ENCODE data around the gene AJAP1.

The AJAP1 gene

GRCh38 chr1:4724001-4724400, 69.6 kb downstream of the AJAP1 start:
- H3K27me3 ChIP-seq (ENCODE audit: control insufficient read depth, insufficient read depth, low read length): no peaks in the 10 kb centered on the region
- no peaks in the 10 kb centered on the region for H3K9me3 ChIP-seq (ENCODE audit: control insufficient read depth, insufficient read depth, low read depth, low read length)
- no peak overlapping the region for H3K9ac ChIP-seq (ENCODE audit: low read length)
- no peak overlapping the region for H3K27ac ChIP-seq (ENCODE audit: low read depth, low read length)
- H3K4me3 ChIP-seq (ENCODE audit: low read depth, low read length): no peak overlapping the region
- no peaks in the 10 kb centered on the region for H3K36me3 ChIP-seq (ENCODE audit: control insufficient read depth, insufficient read depth, low read length)
- H3K4me1 ChIP-seq (ENCODE audit: control insufficient read depth, insufficient read depth, low read length): peaks cover 4% of the 10 kb centered on the region; the same call in 1 of the 2 replicates

GRCh38 chr1:4724695-4725250, 70.4 kb downstream of the AJAP1 start:
- Histone ChIP-seq H3K36me3 (ENCODE audit: control insufficient read depth, insufficient read depth, low read length) (no peaks in the 10 kb centered on the region), H3K27me3 (ENCODE audit: control insufficient read depth, insufficient read depth, low read length) (no peaks in the 10 kb centered on the region), H3K27ac (ENCODE audit: low read depth, low read length) (no peak overlapping the region), H3K9ac (ENCODE audit: low read length) (no peak overlapping the region), H3K4me1 (ENCODE audit: control insufficient read depth, insufficient read depth, low read length) (peaks cover 4% of the 10 kb centered on the region; the same call in 1 of the 2 replicates), H3K9me3 (ENCODE audit: control insufficient read depth, insufficient read depth, low read depth, low read length) (no peaks in the 10 kb centered on the region), H3K4me3 (ENCODE audit: low read depth, low read length) (no peak overlapping the region)

- no peak overlapping the region for H3K27ac ChIP-seq (ENCODE audit: low read depth, low read length)
- peaks cover 4% of the 10 kb centered on the region; the same call in 1 of the 2 replicates for H3K4me1 ChIP-seq (ENCODE audit: control insufficient read depth, insufficient read depth, low read length)
- no peaks in the 10 kb centered on the region for H3K9me3 ChIP-seq (ENCODE audit: control insufficient read depth, insufficient read depth, low read depth, low read length)
- H3K27me3 ChIP-seq (ENCODE audit: control insufficient read depth, insufficient read depth, low read length): no peaks in the 10 kb centered on the region
- no peak overlapping the region for H3K9ac ChIP-seq (ENCODE audit: low read length)
- no peaks in the 10 kb centered on the region for H3K36me3 ChIP-seq (ENCODE audit: control insufficient read depth, insufficient read depth, low read length)
- H3K4me3 ChIP-seq (ENCODE audit: low read depth, low read length): no peak overlapping the region
Observed at GRCh38 chr1:4725416-4725815, 71.0 kb downstream of the AJAP1 start.

GRCh38 chr1:4726620-4727341, 72.4 kb downstream of the AJAP1 start:
- H3K9me3 ChIP-seq (ENCODE audit: control insufficient read depth, insufficient read depth, low read depth, low read length): no peaks in the 10 kb centered on the region
- no peak overlapping the region for H3K9ac ChIP-seq (ENCODE audit: low read length)
- H3K4me3 ChIP-seq (ENCODE audit: low read depth, low read length): no peak overlapping the region
- H3K4me1 ChIP-seq (ENCODE audit: control insufficient read depth, insufficient read depth, low read length): peaks cover 4% of the 10 kb centered on the region; the same call in 1 of the 2 replicates
- no peaks in the 10 kb centered on the region for H3K27me3 ChIP-seq (ENCODE audit: control insufficient read depth, insufficient read depth, low read length)
- no peaks in the 10 kb centered on the region for H3K36me3 ChIP-seq (ENCODE audit: control insufficient read depth, insufficient read depth, low read length)
- no peak overlapping the region for H3K27ac ChIP-seq (ENCODE audit: low read depth, low read length)

GRCh38 chr1:4728319-4729089, 74.1 kb downstream of the AJAP1 start:
- Histone ChIP-seq H3K4me1 (ENCODE audit: control insufficient read depth, insufficient read depth, low read length) (peaks cover 4% of the 10 kb centered on the region; the same call in 1 of the 2 replicates), H3K36me3 (ENCODE audit: control insufficient read depth, insufficient read depth, low read length) (no peaks in the 10 kb centered on the region), H3K9me3 (ENCODE audit: control insufficient read depth, insufficient read depth, low read depth, low read length) (no peaks in the 10 kb centered on the region), H3K27ac (ENCODE audit: low read depth, low read length) (no peak overlapping the region), H3K4me3 (ENCODE audit: low read depth, low read length) (no peak overlapping the region), H3K27me3 (ENCODE audit: control insufficient read depth, insufficient read depth, low read length) (no peaks in the 10 kb centered on the region), H3K9ac (ENCODE audit: low read length) (no peak overlapping the region)

GRCh38 chr1:4729090-4729471, 74.7 kb downstream of the AJAP1 start:
- H3K36me3 ChIP-seq (ENCODE audit: control insufficient read depth, insufficient read depth, low read length): no peaks in the 10 kb centered on the region
- no peak overlapping the region for H3K9ac ChIP-seq (ENCODE audit: low read length)
- H3K4me3 ChIP-seq (ENCODE audit: low read depth, low read length): no peak overlapping the region
- H3K4me1 ChIP-seq (ENCODE audit: control insufficient read depth, insufficient read depth, low read length): peaks cover 4% of the 10 kb centered on the region; the same call in 1 of the 2 replicates
- H3K9me3 ChIP-seq (ENCODE audit: control insufficient read depth, insufficient read depth, low read depth, low read length): no peaks in the 10 kb centered on the region
- H3K27ac ChIP-seq (ENCODE audit: low read depth, low read length): no peak overlapping the region
- H3K27me3 ChIP-seq (ENCODE audit: control insufficient read depth, insufficient read depth, low read length): no peaks in the 10 kb centered on the region

- Histone ChIP-seq H3K36me3 (ENCODE audit: control insufficient read depth, insufficient read depth, low read length) (no peaks in the 10 kb centered on the region), H3K9me3 (ENCODE audit: control insufficient read depth, insufficient read depth, low read depth, low read length) (no peaks in the 10 kb centered on the region), H3K27me3 (ENCODE audit: control insufficient read depth, insufficient read depth, low read length) (no peaks in the 10 kb centered on the region)
Observed at GRCh38 chr1:4730078-4730477, 75.7 kb downstream of the AJAP1 start.

GRCh38 chr1:4733446-4734177, 79.2 kb downstream of the AJAP1 start:
- no peak overlapping the region for H3K4me3 ChIP-seq (ENCODE audit: low read depth, low read length)
- H3K27me3 ChIP-seq (ENCODE audit: control insufficient read depth, insufficient read depth, low read length): no peaks in the 10 kb centered on the region

More at GRCh38 chr1:4730078-4730477, 75.7 kb downstream of the AJAP1 start:
- peaks cover 4% of the 10 kb centered on the region; the same call in 1 of the 2 replicates for H3K4me1 ChIP-seq (ENCODE audit: control insufficient read depth, insufficient read depth, low read length)
- H3K4me3 ChIP-seq (ENCODE audit: low read depth, low read length): no peak overlapping the region
- no peak overlapping the region for H3K27ac ChIP-seq (ENCODE audit: low read depth, low read length)
- no peak overlapping the region for H3K9ac ChIP-seq (ENCODE audit: low read length)

GRCh38 chr1:4734219-4734618, 79.8 kb downstream of the AJAP1 start:
- Histone ChIP-seq H3K27ac (ENCODE audit: low read depth, low read length) (no peak overlapping the region), H3K9ac (ENCODE audit: low read length) (no peak overlapping the region), H3K9me3 (ENCODE audit: control insufficient read depth, insufficient read depth, low read depth, low read length) (peaks cover 15% of the 10 kb centered on the region), H3K4me3 (ENCODE audit: low read depth, low read length) (no peak overlapping the region), H3K27me3 (ENCODE audit: control insufficient read depth, insufficient read depth, low read length) (no peaks in the 10 kb centered on the region), H3K36me3 (ENCODE audit: control insufficient read depth, insufficient read depth, low read length) (no peaks in the 10 kb centered on the region), H3K4me1 (ENCODE audit: control insufficient read depth, insufficient read depth, low read length) (no peaks in the 10 kb centered on the region)

More at GRCh38 chr1:4733446-4734177, 79.2 kb downstream of the AJAP1 start:
- Histone ChIP-seq H3K27ac (ENCODE audit: low read depth, low read length) (no peak overlapping the region), H3K36me3 (ENCODE audit: control insufficient read depth, insufficient read depth, low read length) (no peaks in the 10 kb centered on the region), H3K4me1 (ENCODE audit: control insufficient read depth, insufficient read depth, low read length) (no peaks in the 10 kb centered on the region), H3K9me3 (ENCODE audit: control insufficient read depth, insufficient read depth, low read depth, low read length) (peaks cover 9% of the 10 kb centered on the region), H3K9ac (ENCODE audit: low read length) (no peak overlapping the region)

- no peak overlapping the region for H3K9ac ChIP-seq (ENCODE audit: low read length)
- H3K27ac ChIP-seq (ENCODE audit: low read depth, low read length): no peak overlapping the region
- H3K4me1 ChIP-seq (ENCODE audit: control insufficient read depth, insufficient read depth, low read length): no peaks in the 10 kb centered on the region
- H3K36me3 ChIP-seq (ENCODE audit: control insufficient read depth, insufficient read depth, low read length): no peaks in the 10 kb centered on the region
- H3K9me3 ChIP-seq (ENCODE audit: control insufficient read depth, insufficient read depth, low read depth, low read length): peaks cover 17% of the 10 kb centered on the region
- H3K4me3 ChIP-seq (ENCODE audit: low read depth, low read length): no peak overlapping the region
- no peaks in the 10 kb centered on the region for H3K27me3 ChIP-seq (ENCODE audit: control insufficient read depth, insufficient read depth, low read length)
Observed at GRCh38 chr1:4734791-4735190, 80.4 kb downstream of the AJAP1 start.
